Measurements from ENCODE around the gene ECI2.

GRCh38 chr6:4113649-4114048 lies 21.7 kb downstream of the ECI2 start:
- TF ChIP-seq ZNF366 (tag by site-specific recombination; conservative IDR thresholded peaks at IDR 0.05) (no peak), ZNF23 (tag by site-specific recombination; IDR thresholded peaks at IDR 0.05; ENCODE audit: borderline replicate concordance) (no peak)
- TF ChIP-seq, protein P1, sequence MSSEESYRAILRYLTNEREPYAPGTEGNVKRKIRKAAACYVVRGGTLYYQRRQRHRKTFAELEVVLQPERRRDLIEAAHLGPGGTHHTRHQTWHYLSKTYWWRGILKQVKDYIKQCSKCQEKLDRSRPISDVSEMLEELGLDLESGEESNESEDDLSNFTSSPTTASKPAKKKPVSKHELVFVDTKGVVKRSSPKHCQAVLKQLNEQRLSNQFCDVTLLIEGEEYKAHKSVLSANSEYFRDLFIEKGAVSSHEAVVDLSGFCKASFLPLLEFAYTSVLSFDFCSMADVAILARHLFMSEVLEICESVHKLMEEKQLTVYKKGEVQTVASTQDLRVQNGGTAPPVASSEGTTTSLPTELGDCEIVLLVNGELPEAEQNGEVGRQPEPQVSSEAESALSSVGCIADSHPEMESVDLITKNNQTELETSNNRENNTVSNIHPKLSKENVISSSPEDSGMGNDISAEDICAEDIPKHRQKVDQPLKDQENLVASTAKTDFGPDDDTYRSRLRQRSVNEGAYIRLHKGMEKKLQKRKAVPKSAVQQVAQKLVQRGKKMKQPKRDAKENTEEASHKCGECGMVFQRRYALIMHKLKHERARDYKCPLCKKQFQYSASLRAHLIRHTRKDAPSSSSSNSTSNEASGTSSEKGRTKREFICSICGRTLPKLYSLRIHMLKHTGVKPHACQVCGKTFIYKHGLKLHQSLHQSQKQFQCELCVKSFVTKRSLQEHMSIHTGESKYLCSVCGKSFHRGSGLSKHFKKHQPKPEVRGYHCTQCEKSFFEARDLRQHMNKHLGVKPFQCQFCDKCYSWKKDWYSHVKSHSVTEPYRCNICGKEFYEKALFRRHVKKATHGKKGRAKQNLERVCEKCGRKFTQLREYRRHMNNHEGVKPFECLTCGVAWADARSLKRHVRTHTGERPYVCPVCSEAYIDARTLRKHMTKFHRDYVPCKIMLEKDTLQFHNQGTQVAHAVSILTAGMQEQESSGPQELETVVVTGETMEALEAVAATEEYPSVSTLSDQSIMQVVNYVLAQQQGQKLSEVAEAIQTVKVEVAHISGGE (tag by site-specific recombination; conservative IDR thresholded peaks at IDR 0.05; ENCODE audit: low read depth): no peak
